Astrocyte (in vitro differentiated cells and primary cell): ENCODE measurements around the gene ZBTB18.

ENCODE experiments used
- EZH2 ChIP-seq: IDR thresholded peaks from 2 replicates; pipeline ENCODE4 v1.6.1; 2012; ENCODE audit warnings: mild to moderate bottlenecking, low read length, inconsistent platforms; ENCODE audit not compliant: insufficient read depth
- TF ChIP-seq, protein P1 (sequence below): IDR thresholded peaks from 2 replicates; pipeline ENCODE4 v1.5.1; 2011; ENCODE audit warnings: low read depth, mild to moderate bottlenecking, inconsistent platforms, low read length, moderate library complexity; ENCODE audit not compliant: insufficient read depth

DNA sequence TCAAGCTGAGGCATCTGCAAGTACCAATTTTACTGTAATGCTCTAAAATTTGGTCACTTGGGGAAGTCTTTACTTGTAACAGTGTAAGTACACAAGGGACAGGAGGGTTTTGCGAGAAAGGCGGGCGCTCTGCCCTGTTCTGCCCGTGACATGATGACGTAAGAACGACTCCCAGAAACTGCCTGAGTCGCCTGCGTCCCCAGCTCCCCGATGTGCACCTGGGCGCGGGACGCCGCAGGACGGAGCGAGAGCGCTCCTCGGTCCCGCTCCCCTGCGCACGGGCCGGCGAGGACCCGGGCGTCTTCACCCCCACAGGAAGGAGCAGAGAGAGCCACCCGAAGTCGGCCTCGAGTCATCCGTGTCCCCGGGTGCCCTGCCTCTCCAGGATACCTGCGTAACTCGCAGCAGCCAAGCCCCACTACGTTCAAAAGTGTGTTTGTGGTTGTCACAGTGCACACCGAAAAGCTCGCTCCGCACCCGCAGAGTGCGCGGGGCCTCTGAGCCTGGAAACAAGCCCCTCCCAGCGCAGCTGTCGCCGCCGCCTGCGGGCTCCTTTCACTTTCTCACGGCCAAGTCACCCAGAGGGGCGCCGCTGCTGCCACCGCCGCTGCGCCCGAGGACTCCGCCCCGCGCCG lies 3.3 kb upstream of the ZBTB18 start:
- TF ChIP-seq, protein P1, sequence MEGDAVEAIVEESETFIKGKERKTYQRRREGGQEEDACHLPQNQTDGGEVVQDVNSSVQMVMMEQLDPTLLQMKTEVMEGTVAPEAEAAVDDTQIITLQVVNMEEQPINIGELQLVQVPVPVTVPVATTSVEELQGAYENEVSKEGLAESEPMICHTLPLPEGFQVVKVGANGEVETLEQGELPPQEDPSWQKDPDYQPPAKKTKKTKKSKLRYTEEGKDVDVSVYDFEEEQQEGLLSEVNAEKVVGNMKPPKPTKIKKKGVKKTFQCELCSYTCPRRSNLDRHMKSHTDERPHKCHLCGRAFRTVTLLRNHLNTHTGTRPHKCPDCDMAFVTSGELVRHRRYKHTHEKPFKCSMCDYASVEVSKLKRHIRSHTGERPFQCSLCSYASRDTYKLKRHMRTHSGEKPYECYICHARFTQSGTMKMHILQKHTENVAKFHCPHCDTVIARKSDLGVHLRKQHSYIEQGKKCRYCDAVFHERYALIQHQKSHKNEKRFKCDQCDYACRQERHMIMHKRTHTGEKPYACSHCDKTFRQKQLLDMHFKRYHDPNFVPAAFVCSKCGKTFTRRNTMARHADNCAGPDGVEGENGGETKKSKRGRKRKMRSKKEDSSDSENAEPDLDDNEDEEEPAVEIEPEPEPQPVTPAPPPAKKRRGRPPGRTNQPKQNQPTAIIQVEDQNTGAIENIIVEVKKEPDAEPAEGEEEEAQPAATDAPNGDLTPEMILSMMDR: no peak
- TF ChIP-seq EZH2: no peak
